Measurements from ENCODE around the gene GARS1.

- no peak for TF ChIP-seq CTCF (IDR thresholded peaks at IDR 0.05; ENCODE audit: low read length)
- no peak for TF ChIP-seq EZH2 (IDR thresholded peaks at IDR 0.05; ENCODE audit: borderline replicate concordance, low read length)
These were observed 11.5 kb upstream of the GARS1 start for GRCh38 chr7:30583181-30583580.
